ENCODE results near the gene CCDC194. TPM values are rescaled to one million over a fixed set of nuclear protein-coding genes. Genes with fewer than 3 reads are reported as not detected.

CCDC194 gene
- total RNA-seq, 3 donors from 2014 or later = 0.53 to 0.54 TPM; not detected in 1

DNA sequence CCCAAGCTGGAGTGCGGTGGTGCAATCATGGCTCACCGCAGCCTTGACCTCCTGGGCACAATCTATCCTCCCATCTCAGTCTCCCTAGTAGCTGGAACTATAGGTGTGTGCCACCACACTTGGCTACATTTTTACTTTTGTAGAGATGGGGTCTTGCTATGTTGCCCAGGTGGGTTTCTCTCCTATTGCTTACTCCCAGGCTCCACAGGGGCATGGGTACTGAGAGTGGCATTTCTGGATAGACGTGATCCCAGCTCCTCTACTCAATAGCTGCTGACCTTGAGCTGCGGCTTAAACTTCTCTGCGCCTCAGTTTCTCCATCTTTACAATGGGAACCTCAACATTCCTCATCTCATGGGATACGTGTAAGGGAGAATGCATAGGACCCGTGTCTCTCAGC is 37.4 kb upstream of the CCDC194 start:
- DNase-seq (no peak), ATAC-seq (no peak)
- intact Hi-C loops (cut with DNase I, micrococcal nuclease) = no loop called here
- no peaks in the 10 kb centered on the region for H3K4me1 ChIP-seq (ENCODE audit: low read depth)
- TF ChIP-seq, protein P1, sequence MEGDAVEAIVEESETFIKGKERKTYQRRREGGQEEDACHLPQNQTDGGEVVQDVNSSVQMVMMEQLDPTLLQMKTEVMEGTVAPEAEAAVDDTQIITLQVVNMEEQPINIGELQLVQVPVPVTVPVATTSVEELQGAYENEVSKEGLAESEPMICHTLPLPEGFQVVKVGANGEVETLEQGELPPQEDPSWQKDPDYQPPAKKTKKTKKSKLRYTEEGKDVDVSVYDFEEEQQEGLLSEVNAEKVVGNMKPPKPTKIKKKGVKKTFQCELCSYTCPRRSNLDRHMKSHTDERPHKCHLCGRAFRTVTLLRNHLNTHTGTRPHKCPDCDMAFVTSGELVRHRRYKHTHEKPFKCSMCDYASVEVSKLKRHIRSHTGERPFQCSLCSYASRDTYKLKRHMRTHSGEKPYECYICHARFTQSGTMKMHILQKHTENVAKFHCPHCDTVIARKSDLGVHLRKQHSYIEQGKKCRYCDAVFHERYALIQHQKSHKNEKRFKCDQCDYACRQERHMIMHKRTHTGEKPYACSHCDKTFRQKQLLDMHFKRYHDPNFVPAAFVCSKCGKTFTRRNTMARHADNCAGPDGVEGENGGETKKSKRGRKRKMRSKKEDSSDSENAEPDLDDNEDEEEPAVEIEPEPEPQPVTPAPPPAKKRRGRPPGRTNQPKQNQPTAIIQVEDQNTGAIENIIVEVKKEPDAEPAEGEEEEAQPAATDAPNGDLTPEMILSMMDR (IDR thresholded peaks at IDR 0.05) = no peak
- no peak overlapping the region for H3K4me3 ChIP-seq
- H3K36me3 ChIP-seq (ENCODE audit: low read depth) = no peaks in the 10 kb centered on the region
- H3K9me3 ChIP-seq = no peaks in the 10 kb centered on the region

DNA sequence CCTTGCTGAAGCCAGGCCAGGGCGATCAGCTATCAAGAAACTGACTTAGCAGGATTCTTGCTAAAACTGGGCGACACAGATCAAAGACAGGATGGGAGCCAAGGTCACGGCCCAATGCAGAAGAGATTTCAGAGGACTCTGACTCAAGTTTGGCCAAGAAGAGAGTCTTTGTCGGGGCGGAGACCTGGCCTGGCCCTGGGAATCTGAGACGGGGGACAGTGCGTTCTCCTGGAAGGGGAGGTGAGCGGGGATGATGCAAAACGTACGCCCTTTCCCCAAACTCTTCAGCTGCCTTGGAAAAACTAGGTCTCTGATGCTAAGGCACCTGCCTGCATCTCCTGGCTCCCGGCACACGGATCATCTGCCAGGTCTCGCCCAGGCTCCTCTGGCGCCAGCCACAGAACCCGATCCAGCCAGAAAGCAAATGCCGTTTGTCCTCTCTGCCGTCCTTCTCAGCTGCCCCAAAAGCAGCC is 35.7 kb upstream of the CCDC194 start:
- Histone ChIP-seq H3K36me3 (ENCODE audit: low read depth) (no peaks in the 10 kb centered on the region), H3K4me1 (ENCODE audit: low read depth) (no peaks in the 10 kb centered on the region), H3K9me3 (no peaks in the 10 kb centered on the region), H3K4me3 (no peak overlapping the region)
- TF ChIP-seq, protein P1 (IDR thresholded peaks at IDR 0.05) = no peak
- ATAC-seq = no peak
- intact Hi-C loops (cut with DNase I, micrococcal nuclease) = no loop called here
- DNase-seq = no peak

DNA sequence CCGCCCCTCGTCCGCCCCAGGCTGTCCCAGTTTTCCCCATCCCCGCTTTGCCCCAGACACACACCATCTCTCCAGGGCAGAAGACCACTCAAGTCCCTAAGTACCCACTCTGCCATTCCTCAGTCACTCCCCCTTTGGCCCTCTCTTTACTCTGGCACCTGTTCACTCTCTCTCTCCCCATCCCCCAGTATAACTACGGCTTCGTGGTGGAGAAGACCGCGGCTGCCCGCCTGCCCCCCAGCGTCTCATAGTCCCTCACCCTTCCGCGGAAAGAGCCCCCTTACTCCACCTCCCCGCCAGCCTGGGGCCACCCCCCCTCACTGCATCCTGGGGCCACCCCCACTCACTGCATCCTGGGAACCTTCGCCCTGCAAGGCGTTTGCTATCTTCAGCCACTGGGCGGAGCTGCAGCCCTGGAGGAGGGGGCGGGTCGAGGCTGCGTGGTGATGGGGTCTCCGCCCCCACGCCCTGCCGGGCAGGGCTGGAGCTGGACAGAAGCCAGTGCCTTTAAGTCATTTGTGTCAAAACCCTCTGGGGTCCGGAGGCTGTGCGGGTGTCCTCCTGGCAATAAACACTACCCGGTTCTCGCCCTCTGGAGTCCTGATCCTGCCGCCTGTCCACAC is 30.9 kb upstream of the CCDC194 start:
- Histone ChIP-seq H3K36me3 (ENCODE audit: low read depth) (no peaks in the 10 kb centered on the region), H3K9me3 (no peaks in the 10 kb centered on the region), H3K4me1 (ENCODE audit: low read depth) (peaks cover 5% of the 10 kb centered on the region), H3K4me3 (no peak overlapping the region)
- ATAC-seq = peak; percentile 24
- TF ChIP-seq, protein P1 (IDR thresholded peaks at IDR 0.05) = no peak
- peak in 1 of 3 donors; percentile 31 for DNase-seq
- intact Hi-C loops (cut with DNase I, micrococcal nuclease) = no loop called here

DNA sequence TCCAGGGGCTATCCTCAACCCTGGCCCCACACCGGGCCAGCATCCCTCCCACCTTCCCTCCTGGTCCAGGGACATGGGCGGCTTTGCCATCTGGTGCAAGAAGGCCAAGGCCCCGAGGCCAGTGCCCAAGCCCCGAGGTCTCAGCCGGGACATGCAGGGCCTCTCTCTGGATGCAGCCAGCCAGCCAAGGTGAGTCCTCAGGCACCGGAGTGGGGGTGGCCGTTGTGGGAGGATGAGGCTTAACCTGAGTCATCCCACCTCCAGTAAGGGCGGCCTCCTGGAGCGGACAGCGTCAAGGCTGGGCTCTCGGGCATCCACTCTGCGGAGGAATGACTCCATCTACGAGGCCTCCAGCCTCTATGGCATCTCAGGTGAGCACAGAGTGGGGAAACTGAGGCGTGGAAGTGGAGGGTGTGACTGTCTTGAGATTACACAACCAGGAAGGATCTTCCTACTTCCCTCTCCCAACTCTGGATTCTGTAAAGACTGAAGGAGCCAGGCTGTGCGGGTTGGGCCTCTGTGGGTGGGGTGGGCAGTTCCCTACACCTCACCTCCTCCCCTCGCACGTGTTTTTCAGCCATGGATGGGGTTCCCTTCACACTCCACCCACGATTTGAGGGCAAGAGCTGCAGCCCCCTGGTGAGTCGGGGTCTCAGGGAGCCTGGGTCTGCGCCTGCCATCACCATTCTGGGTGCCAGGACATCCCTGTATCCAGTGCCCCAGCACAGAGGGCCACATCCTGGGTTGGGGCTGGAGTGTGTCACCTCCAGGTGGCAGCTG is 29.6 kb upstream of the CCDC194 start:
- H3K36me3 ChIP-seq (ENCODE audit: low read depth) = no peaks in the 10 kb centered on the region
- H3K4me1 ChIP-seq (ENCODE audit: low read depth) = peaks cover 11% of the 10 kb centered on the region
- intact Hi-C loops (cut with DNase I, micrococcal nuclease) = no loop called here
- H3K9me3 ChIP-seq = no peaks in the 10 kb centered on the region
- DNase-seq = no peak
- no peak overlapping the region for H3K4me3 ChIP-seq
- TF ChIP-seq, protein P1 (IDR thresholded peaks at IDR 0.05) = no peak
- ATAC-seq = no peak

DNA sequence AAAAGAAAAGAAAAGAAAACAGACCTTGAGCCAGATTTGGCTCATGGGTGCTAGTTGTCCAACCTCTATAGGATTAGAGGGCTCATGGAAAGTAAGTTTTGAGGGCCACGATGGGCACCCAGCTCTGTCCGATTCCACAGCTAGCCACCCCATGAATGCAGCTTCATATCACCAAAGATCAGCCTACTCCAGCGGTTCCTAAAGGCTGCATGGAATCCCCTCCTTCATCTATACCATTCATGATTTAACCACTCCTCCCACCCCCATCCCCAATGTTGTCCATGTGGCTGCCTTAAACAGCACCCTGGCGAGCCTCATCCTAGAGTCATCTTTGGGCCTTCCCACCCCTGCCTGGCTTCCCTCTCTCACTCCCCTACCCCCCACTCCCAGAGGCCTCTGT is 27.9 kb upstream of the CCDC194 start:
- Histone ChIP-seq H3K4me3 (no peak overlapping the region), H3K36me3 (ENCODE audit: low read depth) (no peaks in the 10 kb centered on the region), H3K4me1 (ENCODE audit: low read depth) (peaks cover 11% of the 10 kb centered on the region), H3K9me3 (no peaks in the 10 kb centered on the region)
- DNase-seq = no peak
- TF ChIP-seq, protein P1 (IDR thresholded peaks at IDR 0.05) = no peak
- intact Hi-C loops (cut with DNase I, micrococcal nuclease) = no loop called here
- ATAC-seq = no peak

Data from mucosa of descending colon (tissue), 3 donors.